Aorta (tissue), 5 donors: ENCODE results near the gene UCN2. TPM values are rescaled to one million over a fixed set of nuclear protein-coding genes. Genes with fewer than 3 reads are reported as not detected.

Source experiments
- ATAC-seq: fragments of 200-7000 bp; cut with Tn5 transposase; one replicate; pipeline ENCODE4 v1.9.1; 2022; ENCODE audit warnings: moderate library complexity; ENCODE audit not compliant: low FRiP score
- DNase-seq, 2 donors: peaks; one replicate each; pipeline ENCODE4 v3.0.0-alpha.2; 2020
- H3K27ac ChIP-seq, 2 donors: one replicate each; pipeline ENCODE4 v1.5.1; 2013; ENCODE audit warnings: low read length in 2 of 2, mild to moderate bottlenecking in 2 of 2, moderate library complexity in 2 of 2, control low read depth in 1 of 2, inconsistent platforms in 1 of 2, low read depth in 1 of 2
- H3K27me3 ChIP-seq, 2 donors: one replicate each; pipeline ENCODE4 v1.6.1; 2013; ENCODE audit warnings: control low read depth in 1 of 2, low read length in 1 of 2, mild to moderate bottlenecking in 1 of 2, moderate library complexity in 1 of 2; ENCODE audit not compliant: insufficient read depth in 2 of 2, control insufficient read depth in 1 of 2
- H3K36me3 ChIP-seq, 2 donors: one replicate each; pipeline ENCODE4 v1.6.1; 2013; ENCODE audit warnings: control low read depth in 1 of 2, low read length in 1 of 2, mild to moderate bottlenecking in 1 of 2; ENCODE audit not compliant: insufficient read depth in 2 of 2, control insufficient read depth in 1 of 2
- H3K4me1 ChIP-seq, 2 donors: one replicate each; pipeline ENCODE4 v1.6.1; 2013; ENCODE audit warnings: low read length in 2 of 2, control low read depth in 1 of 2, mild to moderate bottlenecking in 1 of 2, moderate library complexity in 1 of 2; ENCODE audit not compliant: insufficient read depth in 2 of 2, control insufficient read depth in 1 of 2
- H3K4me3 ChIP-seq, 2 donors: one replicate each; pipeline ENCODE4 v1.5.1; 2013; ENCODE audit warnings: low read length in 2 of 2, control low read depth in 1 of 2, mild to moderate bottlenecking in 1 of 2
- H3K9me3 ChIP-seq: one replicate; pipeline ENCODE4 v1.6.1; 2013; ENCODE audit warnings: mild to moderate bottlenecking, low read length; ENCODE audit not compliant: control insufficient read depth
- WGBS, 2 donors: extraction: QIAGEN DNeasy Blood & Tissue Kit; methylation state at CpG; one replicate each; pipeline ENCODE4 v1.1.7; 2013; 5-methylcytosine and 5-hydroxymethylcytosine counted together
- intact Hi-C, 2 donors: fragments of 100-400 bp; cut with DNase I; formaldehyde crosslinking; loops; one replicate each; pipeline versions ENCODE4 v1.14.2 to v1.15.0; 2022
- polyA plus RNA-seq, 2 donors: library from polyadenylated mRNA; stranded (reverse); fragments of 200-250 nt; gene quantifications; one replicate each; pipeline ENCODE4 v1.2.3, GENCODE V29; 2013
- total RNA-seq, 2 donors: library from RNA; stranded (reverse); fragmentation: NEBNext Ultra II Directional; extraction: Animal tissue kit (Norgen Biotek cat#: 25700); gene quantifications; one replicate each; pipeline ENCODE4 v1.2.1, GENCODE V29; 2021
- donor health status: healthy with polysubstance abuse.
- donor health status: Bipolar disorder and iron deficiency.
- donor health status: DM: no; HTN: no; CAD: no.
- donor health status: DM: no; HTN: no; CAD: no.
- donor health status: DM: yes; HTN: yes; CAD: no.

UCN2 gene
- total and polyA plus RNA-seq, 4 donors = 0.24 to 6.8 TPM; not detected in 2

DNA sequence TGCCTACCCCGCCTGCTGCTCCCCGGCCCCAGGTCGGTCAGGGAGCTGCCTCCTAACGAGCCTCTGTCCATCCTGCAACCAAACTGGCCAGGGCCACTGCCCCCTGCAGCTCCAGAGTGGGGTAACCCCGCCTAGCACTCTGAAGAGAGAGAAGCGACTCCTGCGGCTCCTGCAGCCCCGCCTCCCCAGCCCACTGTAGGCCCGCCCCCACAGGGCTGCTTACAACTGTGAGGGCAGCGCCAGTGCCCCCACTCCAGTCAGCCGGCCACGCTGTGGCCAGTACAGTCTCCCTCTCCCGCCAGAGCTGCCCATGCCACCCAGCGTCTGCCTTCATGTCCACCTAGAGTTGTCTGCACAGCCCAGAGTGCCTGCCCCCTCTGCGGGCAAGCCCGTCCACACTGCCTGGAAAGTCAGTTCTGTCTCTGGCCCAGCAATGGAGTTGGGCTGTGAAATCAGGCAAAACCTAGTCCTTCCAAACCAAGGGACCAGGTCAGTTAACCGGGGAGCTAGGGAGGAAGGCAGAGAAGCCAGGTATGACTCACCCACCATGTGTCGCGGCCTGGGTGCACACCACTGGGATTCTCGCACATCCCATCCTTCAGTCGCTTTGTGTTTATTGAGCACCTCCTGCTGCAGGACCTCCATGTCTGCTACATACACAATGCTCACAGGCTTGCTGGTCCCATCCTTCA, 2.4 kb downstream of the UCN2 start:
- H3K36me3 ChIP-seq = no peaks in the 10 kb centered on the region
- H3K9me3 ChIP-seq = no peaks in the 10 kb centered on the region
- H3K27ac ChIP-seq = peak overlapping the region in 1 of 2 donors; percentile 38
- WGBS, 2 donors = 21 to 22% methylated on average over 21 of the region's 21 CpGs
- intact Hi-C loops = loop anchor here in 1 of 2 donors (2.0 kb wide), 1 partner anchor 36 kb away; no protein-coding TSS in a partner anchor
- H3K4me1 ChIP-seq = peaks cover 0 to 3% of the 10 kb centered on the region in 2 donors
- DNase-seq (peak; percentile 86 to 89), ATAC-seq (no peak)
- no peaks in the 10 kb centered on the region for H3K27me3 ChIP-seq
- H3K4me3 ChIP-seq = peak overlapping the region in 1 of 2 donors; percentile 22

DNA sequence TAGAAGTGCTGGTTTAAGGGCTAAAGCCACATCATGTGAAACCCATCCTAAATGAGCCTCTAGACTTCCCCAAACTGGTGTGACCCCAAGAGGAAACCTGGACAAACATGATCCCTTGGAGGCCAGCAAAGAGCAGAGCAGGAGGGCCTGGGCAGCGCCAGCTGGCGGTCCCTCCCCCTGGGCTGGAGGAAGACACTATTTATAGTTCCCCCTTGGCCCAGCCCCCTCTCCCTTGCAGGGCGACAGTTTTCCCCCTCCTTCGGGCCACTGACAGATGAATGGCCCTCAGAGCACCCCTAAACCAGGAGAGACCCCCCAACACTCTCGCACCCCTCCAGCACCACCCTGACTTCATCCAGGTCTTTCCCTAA, 2.9 kb downstream of the UCN2 start:
- Histone ChIP-seq H3K27ac (peak overlapping the region in 1 of 2 donors; percentile 38), H3K36me3 (no peaks in the 10 kb centered on the region), H3K4me3 (peak overlapping the region in 1 of 2 donors; percentile 22), H3K9me3 (no peaks in the 10 kb centered on the region), H3K27me3 (no peaks in the 10 kb centered on the region), H3K4me1 (peaks cover 0 to 3% of the 10 kb centered on the region in 2 donors)
- WGBS, 2 donors = 0 to 2% methylated on average over 5 of the region's 5 CpGs
- no peak for ATAC-seq
- peak in 1 of 2 donors; percentile 73 for DNase-seq
- intact Hi-C loops = loop anchor here in 1 of 2 donors (2.0 kb wide), 1 partner anchor 36 kb away; no protein-coding TSS in a partner anchor

- ATAC-seq (no peak), DNase-seq (peak in 1 of 2 donors; percentile 86)
Measured at GRCh38 chr3:48558493-48559134, 5.0 kb downstream of the UCN2 start.

DNA sequence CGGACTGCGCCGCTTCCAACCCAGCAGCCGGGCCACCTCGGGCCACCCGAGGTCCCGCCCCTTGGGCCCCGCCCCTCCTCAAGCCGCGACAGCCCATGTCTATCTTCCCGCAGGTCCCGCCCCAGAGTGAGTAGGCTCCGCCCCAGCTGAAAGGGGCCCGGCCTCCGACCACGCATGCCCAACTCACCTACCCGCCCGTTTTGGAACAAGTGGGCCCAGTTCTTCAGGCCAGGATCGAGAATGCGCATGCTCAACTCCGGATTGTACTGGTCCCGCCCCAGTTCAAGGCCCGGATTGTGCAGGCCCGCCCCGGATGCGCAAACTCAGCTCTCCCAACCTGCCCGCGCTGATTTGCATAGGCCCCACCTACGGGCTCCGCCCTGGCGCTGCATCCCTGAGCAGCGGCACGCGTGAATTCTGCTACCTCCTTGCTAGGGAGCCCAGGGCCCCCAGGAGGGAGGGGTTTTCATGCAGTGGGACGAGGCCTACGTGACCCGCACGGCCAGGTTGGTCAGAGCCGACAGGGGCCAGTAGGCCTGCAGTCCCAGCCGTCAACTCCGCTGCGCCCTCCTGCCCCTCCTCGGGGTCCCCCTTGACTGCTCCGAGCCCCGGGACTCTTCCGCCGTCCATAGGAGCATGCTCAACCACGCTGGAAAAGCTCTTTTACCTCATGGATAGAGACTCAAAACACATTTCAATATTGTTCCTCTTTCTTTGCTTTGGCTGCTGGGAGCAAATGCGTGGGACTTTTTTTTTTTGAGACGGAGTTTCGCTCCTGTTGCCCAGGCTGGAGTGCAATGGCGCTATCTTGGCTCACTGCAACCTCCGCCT, 6.6 kb downstream of the UCN2 start, which contains the start of gene PFKFB4:
Gene PFKFB4, minus strand, starts transcription at position 8 of the 831 bp plus-strand sequence. CDS start 26 bp downstream, outside the sequence.
- no peaks in the 10 kb centered on the region for H3K9me3 ChIP-seq
- peak within 1 kb of the TSS; percentile 12 to 59 for H3K4me3 ChIP-seq
- no peaks in the 10 kb centered on the region for H3K27me3 ChIP-seq
- H3K36me3 ChIP-seq = no peaks in the 10 kb centered on the region
- DNase-seq = peak; percentile 99 to 100
- peaks cover 0 to 3% of the 10 kb centered on the region in 2 donors for H3K4me1 ChIP-seq
- H3K27ac ChIP-seq = peak within 1 kb of the TSS in 1 of 2 donors; percentile 29
- WGBS, 2 donors = 0 to 1% methylated on average over 50 to 53 of the region's 53 CpGs
- ATAC-seq = peak; percentile 95
- intact Hi-C loops = loop anchor here in 1 of 2 donors (5.0 kb wide), 1 partner anchor 40 kb away; the partner anchor contains the start of gene COL7A1

More at GRCh38 chr3:48558493-48559134, 5.0 kb downstream of the UCN2 start:
- no peaks in the 10 kb centered on the region for H3K36me3 ChIP-seq
- no peaks in the 10 kb centered on the region for H3K9me3 ChIP-seq
- H3K27me3 ChIP-seq = no peaks in the 10 kb centered on the region
- intact Hi-C loops = loop anchor here (1.0 to 5.0 kb wide), 2 partner anchors 39 to 77 kb away; partner anchors contain the start of genes COL7A1 (in 1 of the 2) and SLC26A6 (in 1 of the 2)
- peaks cover 0 to 3% of the 10 kb centered on the region in 2 donors for H3K4me1 ChIP-seq
- WGBS, 2 donors = 80 to 83% methylated on average over 6 of the region's 6 CpGs
- no peak overlapping the region for H3K4me3 ChIP-seq
- H3K27ac ChIP-seq = no peak overlapping the region

DNA sequence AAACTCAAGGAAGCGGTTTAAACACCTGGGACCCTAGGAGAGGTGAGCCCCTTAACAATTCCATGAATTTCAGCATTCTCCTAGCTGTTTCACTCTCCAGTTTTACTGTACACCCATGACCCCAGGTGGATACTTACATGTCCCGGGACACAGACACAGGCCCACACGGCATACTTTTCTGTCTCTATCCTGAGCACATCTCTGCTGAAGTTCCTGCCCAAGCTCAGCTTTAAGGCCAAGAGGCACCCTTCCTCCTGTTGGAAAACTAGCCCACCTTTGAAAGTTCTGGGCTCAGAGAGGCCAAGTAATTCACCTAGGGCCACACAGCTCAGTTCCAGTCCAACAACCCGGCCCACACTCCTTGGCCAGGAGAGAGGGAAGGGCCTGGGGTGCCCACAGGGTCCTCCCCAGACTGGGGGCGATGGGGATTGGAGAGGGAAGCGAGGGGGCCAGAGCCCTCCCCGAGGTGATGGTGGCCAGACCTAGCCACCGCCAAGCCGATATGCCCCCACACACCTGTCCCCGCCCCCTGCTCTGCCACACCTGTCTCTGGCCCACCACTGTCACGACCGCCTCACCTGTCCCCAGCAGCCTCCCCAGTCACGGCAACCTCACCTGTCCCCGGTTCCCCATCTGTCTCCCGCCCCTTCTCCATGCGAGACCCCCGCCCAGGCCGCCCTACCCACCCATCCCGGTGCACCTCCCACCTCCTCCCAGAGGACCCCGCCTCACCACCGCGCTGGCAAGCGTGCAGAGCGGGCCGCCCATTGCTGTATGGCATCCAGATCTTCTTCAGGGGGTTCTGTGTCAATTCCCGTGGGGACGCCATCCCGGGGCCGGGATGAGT, 7.4 kb downstream of the UCN2 start:
- WGBS, 2 donors = 15 to 17% methylated on average over 26 to 29 of the region's 29 CpGs
- Histone ChIP-seq H3K27me3 (no peaks in the 10 kb centered on the region), H3K4me1 (peaks cover 0 to 3% of the 10 kb centered on the region in 2 donors), H3K36me3 (no peaks in the 10 kb centered on the region), H3K9me3 (no peaks in the 10 kb centered on the region), H3K27ac (no peak overlapping the region), H3K4me3 (peak overlapping the region; percentile 12 to 47)
- intact Hi-C loops = loop anchor here in 1 of 2 donors (5.0 kb wide), 1 partner anchor 41 kb away; the partner anchor contains the start of gene COL7A1
- no peak for ATAC-seq
- no peak for DNase-seq

- H3K4me3 ChIP-seq = no peak overlapping the region
- no peaks in the 10 kb centered on the region for H3K36me3 ChIP-seq
- peaks cover 0 to 3% of the 10 kb centered on the region in 2 donors for H3K4me1 ChIP-seq
- no peak overlapping the region for H3K27ac ChIP-seq
- intact Hi-C loops = loop anchor here in 1 of 2 donors (5.0 kb wide), 1 partner anchor 42 kb away; the partner anchor contains the start of gene COL7A1
- 91 to 92% methylated on average over 10 of the region's 10 CpGs for WGBS, 2 donors
- H3K27me3 ChIP-seq = no peaks in the 10 kb centered on the region
- no peaks in the 10 kb centered on the region for H3K9me3 ChIP-seq
- ATAC-seq = no peak
- no peak for DNase-seq
Measured at GRCh38 chr3:48555231-48555948, 8.2 kb downstream of the UCN2 start.
